ENCODE results near the gene DNAJB14.

Gene DNAJB14

GRCh38 chr4:99917575-99917974 lies 28.8 kb downstream of the DNAJB14 start:
- Histone ChIP-seq H3K9me3 (no peaks in the 10 kb centered on the region), H3K36me3 (replicated peaks) (peaks cover 19% of the 10 kb centered on the region), H3K4me3 (no peak overlapping the region), H3K4me1 (no peaks in the 10 kb centered on the region), H3K27me3 (ENCODE audit: low read depth) (no peaks in the 10 kb centered on the region)
- DNase-seq (ENCODE audit: low spot score in 2 of 2): no peak
- in situ Hi-C loops (cut with MboI; ENCODE audit: low sequenced_read_pairs): no loop called here

- Histone ChIP-seq H3K9me3 (no peaks in the 10 kb centered on the region), H3K4me1 (no peaks in the 10 kb centered on the region), H3K27me3 (ENCODE audit: low read depth) (no peaks in the 10 kb centered on the region), H3K4me3 (no peak overlapping the region), H3K36me3 (replicated peaks) (peaks cover 15% of the 10 kb centered on the region)
- no peak for DNase-seq (ENCODE audit: low spot score in 2 of 2)
- in situ Hi-C loops (cut with MboI; ENCODE audit: low sequenced_read_pairs): no loop called here
These were observed 31.0 kb downstream of the DNAJB14 start for GRCh38 chr4:99915449-99915848.

- Histone ChIP-seq H3K9me3 (no peaks in the 10 kb centered on the region), H3K4me1 (peaks cover 10% of the 10 kb centered on the region), H3K4me3 (peak overlapping the region; percentile 80), H3K36me3 (replicated peaks) (peaks cover 4% of the 10 kb centered on the region; the same call in 1 of the 2 replicates), H3K27me3 (ENCODE audit: low read depth) (no peaks in the 10 kb centered on the region)
- DNase-seq (ENCODE audit: low spot score in 2 of 2): no peak
- in situ Hi-C loops (cut with MboI; ENCODE audit: low sequenced_read_pairs): no loop called here
These were observed 51.4 kb downstream of the DNAJB14 start for GRCh38 chr4:99894998-99895397.

DNA sequence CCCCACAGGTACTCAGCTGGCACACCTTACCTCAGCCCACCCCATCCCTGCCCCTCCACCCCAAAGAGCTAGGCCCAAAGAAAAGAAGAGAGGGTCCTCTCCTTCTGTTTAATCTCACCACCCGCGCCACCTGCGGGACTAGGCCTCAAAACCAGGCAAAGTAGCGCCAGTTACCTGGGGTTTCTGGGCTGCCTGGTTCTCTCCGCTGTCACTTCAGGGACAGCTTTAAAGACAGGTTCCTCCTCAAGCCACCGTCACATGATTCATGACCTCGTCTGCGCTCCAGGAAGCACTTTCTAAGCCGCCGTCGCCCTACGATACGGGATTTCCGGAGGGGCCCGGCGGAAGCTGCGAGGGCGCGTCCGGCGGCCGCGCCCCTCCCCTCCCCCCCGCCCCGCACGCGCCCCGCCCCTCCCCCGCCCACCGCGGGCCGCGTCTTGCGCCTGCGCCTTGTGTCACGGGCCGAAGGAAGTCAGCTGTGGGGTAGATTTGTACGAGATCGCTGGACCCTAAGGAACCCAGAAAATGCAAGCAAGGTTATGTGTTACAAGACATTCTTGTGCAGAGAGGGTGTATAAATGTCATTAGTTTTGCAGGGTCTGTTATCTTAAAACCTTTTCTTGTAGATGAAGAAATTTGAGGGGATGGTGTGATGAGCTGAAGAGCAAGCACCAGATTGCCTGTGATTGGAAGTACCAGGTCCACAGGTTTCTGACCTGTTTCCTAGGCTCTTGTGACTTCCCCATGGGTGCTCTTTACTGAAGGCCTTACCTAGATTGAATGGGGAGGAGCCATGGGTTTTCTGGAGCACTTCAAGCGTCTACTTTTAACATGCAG lies 52.0 kb downstream of the DNAJB14 start, which contains the start of gene LAMTOR3:
TSS of gene LAMTOR3 (minus strand) at position 267 of the 837 bp plus-strand sequence. CDS start 464 bp downstream, outside the sequence.
- DNase-seq (ENCODE audit: low spot score in 2 of 2): peak; percentile 85 to 91
- Histone ChIP-seq H3K9me3 (no peaks in the 10 kb centered on the region), H3K27me3 (ENCODE audit: low read depth) (no peaks in the 10 kb centered on the region), H3K4me1 (peaks cover 10% of the 10 kb centered on the region), H3K36me3 (replicated peaks) (peaks cover 4% of the 10 kb centered on the region; the same call in 1 of the 2 replicates), H3K4me3 (peak within 1 kb of the TSS; percentile 80)
- in situ Hi-C loops (cut with MboI; ENCODE audit: low sequenced_read_pairs): no loop called here

DNA sequence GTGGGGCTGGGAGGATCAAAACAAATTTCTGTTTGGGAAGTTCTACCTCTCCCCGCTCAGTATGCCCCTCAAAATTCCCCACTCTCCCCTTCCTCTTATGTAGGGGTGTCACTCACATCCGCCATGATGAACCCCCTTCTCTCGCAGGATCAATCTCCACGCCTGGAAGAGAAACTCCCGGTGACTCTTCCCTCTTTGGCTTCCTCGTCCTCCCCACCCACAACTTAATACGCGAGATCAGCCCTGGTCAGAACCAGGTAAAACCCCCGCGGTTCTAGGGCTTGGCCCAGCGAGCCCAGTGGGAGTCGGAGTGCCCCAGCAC lies 52.6 kb downstream of the DNAJB14 start:
- no peak for DNase-seq (ENCODE audit: low spot score in 2 of 2)
- H3K4me1 ChIP-seq: peaks cover 10% of the 10 kb centered on the region
- H3K36me3 ChIP-seq (replicated peaks): peaks cover 4% of the 10 kb centered on the region; the same call in 1 of the 2 replicates
- H3K9me3 ChIP-seq: no peaks in the 10 kb centered on the region
- in situ Hi-C loops (cut with MboI; ENCODE audit: low sequenced_read_pairs): no loop called here
- H3K27me3 ChIP-seq (ENCODE audit: low read depth): no peaks in the 10 kb centered on the region
- H3K4me3 ChIP-seq: peak overlapping the region; percentile 80

DNA sequence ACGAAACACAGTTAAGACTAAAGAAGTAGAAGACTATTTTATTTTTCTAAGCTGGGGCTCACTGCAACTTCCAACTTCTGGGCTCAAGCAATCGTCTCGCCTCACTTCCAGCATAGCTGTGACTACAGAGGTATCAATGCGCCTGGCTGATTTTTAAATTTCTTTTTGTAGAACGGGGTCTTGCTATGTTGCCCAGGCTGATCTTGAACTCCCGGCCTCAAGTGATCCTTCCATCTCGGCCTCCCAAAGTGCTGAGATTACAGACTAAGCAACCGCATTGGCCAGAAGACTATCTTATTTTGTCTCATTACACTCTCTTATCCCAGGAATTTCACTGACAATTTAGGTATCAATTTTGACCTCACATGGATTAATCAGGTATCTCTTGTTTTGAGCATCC lies 53.4 kb downstream of the DNAJB14 start:
- no peak for DNase-seq (ENCODE audit: low spot score in 2 of 2)
- H3K27me3 ChIP-seq (ENCODE audit: low read depth): no peaks in the 10 kb centered on the region
- in situ Hi-C loops (cut with MboI; ENCODE audit: low sequenced_read_pairs): no loop called here
- peaks cover 10% of the 10 kb centered on the region for H3K4me1 ChIP-seq
- no peaks in the 10 kb centered on the region for H3K9me3 ChIP-seq
- H3K36me3 ChIP-seq (replicated peaks): peaks cover 4% of the 10 kb centered on the region; the same call in 1 of the 2 replicates
- H3K4me3 ChIP-seq: peak overlapping the region; percentile 80

- Histone ChIP-seq H3K27me3 (ENCODE audit: low read depth) (no peaks in the 10 kb centered on the region), H3K9me3 (no peaks in the 10 kb centered on the region), H3K36me3 (replicated peaks) (peaks cover 9% of the 10 kb centered on the region; the same call in 1 of the 2 replicates), H3K4me1 (peaks cover 10% of the 10 kb centered on the region), H3K4me3 (no peak overlapping the region)
- DNase-seq (ENCODE audit: low spot score in 2 of 2): no peak
- in situ Hi-C loops (cut with MboI; ENCODE audit: low sequenced_read_pairs): no loop called here
These were observed 55.1 kb downstream of the DNAJB14 start for GRCh38 chr4:99891351-99891750.

- in situ Hi-C loops (cut with MboI; ENCODE audit: low sequenced_read_pairs): no loop called here
- Histone ChIP-seq H3K4me1 (peaks cover 6% of the 10 kb centered on the region; the same call in 1 of the 2 replicates), H3K4me3 (no peak overlapping the region), H3K36me3 (replicated peaks) (peaks cover 18% of the 10 kb centered on the region), H3K27me3 (ENCODE audit: low read depth) (no peaks in the 10 kb centered on the region), H3K9me3 (no peaks in the 10 kb centered on the region)
- DNase-seq (ENCODE audit: low spot score in 2 of 2): no peak
These were observed 58.6 kb downstream of the DNAJB14 start for GRCh38 chr4:99887837-99888236.

- H3K36me3 ChIP-seq (replicated peaks): peaks cover 21% of the 10 kb centered on the region
- no peak for DNase-seq (ENCODE audit: low spot score in 2 of 2)
- H3K27me3 ChIP-seq (ENCODE audit: low read depth): no peaks in the 10 kb centered on the region
These were observed 60.3 kb downstream of the DNAJB14 start for GRCh38 chr4:99886146-99886545.

GRCh38 chr4:99885687-99886086 lies 60.7 kb downstream of the DNAJB14 start:
- Histone ChIP-seq H3K4me1 (no peaks in the 10 kb centered on the region), H3K36me3 (replicated peaks) (peaks cover 21% of the 10 kb centered on the region), H3K4me3 (no peak overlapping the region), H3K27me3 (ENCODE audit: low read depth) (no peaks in the 10 kb centered on the region), H3K9me3 (no peaks in the 10 kb centered on the region)
- in situ Hi-C loops (cut with MboI; ENCODE audit: low sequenced_read_pairs): no loop called here
- no peak for DNase-seq (ENCODE audit: low spot score in 2 of 2)

More at GRCh38 chr4:99886146-99886545, 60.3 kb downstream of the DNAJB14 start:
- in situ Hi-C loops (cut with MboI; ENCODE audit: low sequenced_read_pairs): no loop called here
- Histone ChIP-seq H3K4me1 (no peaks in the 10 kb centered on the region), H3K9me3 (no peaks in the 10 kb centered on the region), H3K4me3 (no peak overlapping the region)

DNA sequence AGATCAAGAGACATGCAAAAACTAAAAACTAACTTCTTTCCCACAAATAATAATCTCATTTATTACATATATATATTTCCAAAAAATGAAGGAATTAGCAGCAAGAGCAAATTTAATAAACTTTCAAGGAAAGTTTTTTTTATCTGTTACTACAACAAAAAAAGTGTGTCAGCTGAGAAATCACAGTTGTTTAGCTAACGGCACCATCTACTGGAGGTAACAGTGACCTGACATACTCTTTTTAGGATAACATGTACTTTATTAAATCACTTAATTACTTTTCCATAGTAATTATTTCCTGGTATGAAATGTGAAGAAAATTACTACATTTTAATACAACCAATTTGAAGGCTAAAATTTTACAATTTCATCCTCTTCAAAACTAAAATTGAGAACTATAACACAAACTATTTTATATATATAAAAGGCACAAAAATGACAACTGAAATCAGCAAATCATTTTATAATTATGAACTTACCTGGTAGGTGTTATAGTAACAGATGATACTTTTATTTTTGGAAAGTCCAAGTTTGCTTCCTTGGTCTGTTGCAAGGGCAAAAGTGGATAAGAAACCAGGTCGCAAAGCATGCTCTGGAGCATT lies 61.3 kb downstream of the DNAJB14 start:
- Histone ChIP-seq H3K4me1 (no peaks in the 10 kb centered on the region), H3K27me3 (ENCODE audit: low read depth) (no peaks in the 10 kb centered on the region), H3K36me3 (replicated peaks) (peaks cover 21% of the 10 kb centered on the region), H3K9me3 (no peaks in the 10 kb centered on the region), H3K4me3 (no peak overlapping the region)
- no peak for DNase-seq (ENCODE audit: low spot score in 2 of 2)
- in situ Hi-C loops (cut with MboI; ENCODE audit: low sequenced_read_pairs): no loop called here

DNA sequence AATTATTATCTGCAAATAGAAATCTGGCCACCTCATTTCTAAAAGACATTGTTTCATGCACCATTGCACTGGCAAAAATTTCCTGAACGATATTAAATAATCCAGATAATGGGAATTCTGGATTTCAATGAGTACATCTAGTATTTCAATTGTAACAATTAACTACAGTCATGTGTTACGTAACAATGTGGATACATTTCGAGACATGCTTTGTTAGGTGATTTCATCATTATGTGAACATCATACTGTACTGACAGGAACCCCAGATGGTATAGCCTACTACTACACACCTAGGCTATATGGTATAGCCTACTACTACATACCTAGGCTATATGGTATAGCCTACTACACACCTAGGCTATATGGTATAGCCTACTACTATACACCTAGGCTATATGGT lies 67.0 kb downstream of the DNAJB14 start:
- no peak for DNase-seq (ENCODE audit: low spot score in 2 of 2)
- H3K27me3 ChIP-seq (ENCODE audit: low read depth): no peaks in the 10 kb centered on the region
- H3K4me3 ChIP-seq: no peak overlapping the region
- H3K4me1 ChIP-seq: no peaks in the 10 kb centered on the region
- no peaks in the 10 kb centered on the region for H3K9me3 ChIP-seq
- H3K36me3 ChIP-seq (replicated peaks): peaks cover 21% of the 10 kb centered on the region
- in situ Hi-C loops (cut with MboI; ENCODE audit: low sequenced_read_pairs): no loop called here

GRCh38 chr4:99878604-99879003 lies 67.8 kb downstream of the DNAJB14 start:
- Histone ChIP-seq H3K27me3 (ENCODE audit: low read depth) (no peaks in the 10 kb centered on the region), H3K4me3 (no peak overlapping the region), H3K36me3 (replicated peaks) (peaks cover 21% of the 10 kb centered on the region), H3K4me1 (no peaks in the 10 kb centered on the region), H3K9me3 (no peaks in the 10 kb centered on the region)
- no peak for DNase-seq (ENCODE audit: low spot score in 2 of 2)
- in situ Hi-C loops (cut with MboI; ENCODE audit: low sequenced_read_pairs): no loop called here

DNA sequence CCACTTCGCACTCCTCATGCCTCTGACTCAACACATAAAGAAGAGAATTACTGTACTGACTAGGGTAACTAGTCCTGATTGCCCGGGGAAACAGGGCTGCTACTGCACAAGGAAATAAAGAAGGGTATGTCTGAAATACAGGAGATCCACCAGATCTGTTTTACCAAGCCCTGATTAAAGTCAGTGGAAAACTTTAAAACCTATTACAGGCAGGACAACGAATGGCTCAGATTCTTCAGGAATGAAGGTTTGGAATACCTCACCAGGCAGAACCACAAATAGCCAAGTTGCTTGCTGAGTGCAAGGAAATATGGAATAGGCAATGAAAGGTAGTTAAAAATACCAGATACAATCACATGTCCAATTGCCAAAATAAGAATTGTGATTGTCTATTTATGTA lies 69.5 kb downstream of the DNAJB14 start:
- Histone ChIP-seq H3K9me3 (no peaks in the 10 kb centered on the region), H3K4me3 (no peak overlapping the region), H3K36me3 (replicated peaks) (peaks cover 21% of the 10 kb centered on the region), H3K4me1 (no peaks in the 10 kb centered on the region), H3K27me3 (ENCODE audit: low read depth) (no peaks in the 10 kb centered on the region)
- DNase-seq (ENCODE audit: low spot score in 2 of 2): no peak
- in situ Hi-C loops (cut with MboI; ENCODE audit: low sequenced_read_pairs): no loop called here

Measured in HAP-1 (cell line).